Body of pancreas (tissue), 4 donors: Measurements from ENCODE around the gene MED17. TPM values are rescaled to one million over a fixed set of nuclear protein-coding genes. Genes with fewer than 3 reads are reported as not detected.

Experiments used
- ATAC-seq: fragments of 150-250 bp; one replicate; pipeline ENCODE4 v1.9.1; 2016
- DNase-seq, 4 donors: peaks; one replicate each; pipeline ENCODE4 v3.0.0-alpha.2; 2019
- H3K27ac ChIP-seq, 4 donors: fragments of 200-600 bp; sonication (generic); 1 replicate in 3 of 4; 2 replicates in 1 of 4; pipeline versions ENCODE4 v1.5.1 to v1.6.1; 2016 to 2019; ENCODE audit warnings: mild to moderate bottlenecking in 1 of 4, mixed read lengths in 1 of 4, moderate library complexity in 1 of 4
- H3K27me3 ChIP-seq, 2 donors: fragments of 200-600 bp; sonication (generic); one replicate each; pipeline ENCODE4 v1.6.0; 2016; ENCODE audit warnings: mild to moderate bottlenecking in 1 of 2
- H3K36me3 ChIP-seq, 2 donors: fragments of 200-600 bp; sonication (generic); replicated peaks in 1 of 2; 2 replicates each; pipeline ENCODE4 v1.5.1; 2016; ENCODE audit warnings: low read depth in 2 of 2; ENCODE audit not compliant: insufficient read depth in 1 of 2
- H3K4me1 ChIP-seq: fragments of 200-600 bp; sonication (generic); one replicate; pipeline ENCODE4 v1.6.0; 2016
- H3K4me3 ChIP-seq, 2 donors: fragments of 200-600 bp; sonication (generic); 1 replicate in 1 of 2; 2 replicates in 1 of 2; pipeline ENCODE4 v1.5.1; 2016 to 2019
- H3K9me3 ChIP-seq, 3 donors: fragments of 200-600 bp; sonication (generic); 1 replicate in 2 of 3; 2 replicates in 1 of 3; pipeline ENCODE4 v1.5.1; 2016
- POLR2A ChIP-seq, 3 donors: fragments of 450-650 bp; IDR thresholded peaks; one replicate each; pipeline ENCODE4 v1.6.1; 2016; ENCODE audit warnings: antibody characterized with exemption in 3 of 3, mild to moderate bottlenecking in 2 of 3
- WGBS, 2 donors: methylation state at CpG; one replicate each; pipeline ENCODE4 v1.1.5; 2017; 5-methylcytosine and 5-hydroxymethylcytosine counted together
- intact Hi-C: fragments of 100-400 bp; cut with DNase I; formaldehyde crosslinking; loops from one replicate; pipeline ENCODE4 v1.15.1; 2023
- total RNA-seq, 2 donors: library from RNA; depleted of rRNA; stranded (reverse); fragments of >200 nt; gene quantifications; one replicate each; pipeline ENCODE4 v1.1.0, GENCODE V29; 2016
- TF ChIP-seq, protein P1 (sequence below), 7 experiments: fragments of 450-650 bp in 4 of 7; fragments of 200-600 bp in 3 of 7; sonication (generic) in 3 of 7; IDR thresholded peaks; one replicate each; pipeline ENCODE4 v1.5.1; 2016 to 2019; ENCODE audit warnings: antibody characterized with exemption in 7 of 7

MED17 gene
- total RNA-seq, 2 donors from 2014 or later: 18.9 to 22.4 TPM

DNA sequence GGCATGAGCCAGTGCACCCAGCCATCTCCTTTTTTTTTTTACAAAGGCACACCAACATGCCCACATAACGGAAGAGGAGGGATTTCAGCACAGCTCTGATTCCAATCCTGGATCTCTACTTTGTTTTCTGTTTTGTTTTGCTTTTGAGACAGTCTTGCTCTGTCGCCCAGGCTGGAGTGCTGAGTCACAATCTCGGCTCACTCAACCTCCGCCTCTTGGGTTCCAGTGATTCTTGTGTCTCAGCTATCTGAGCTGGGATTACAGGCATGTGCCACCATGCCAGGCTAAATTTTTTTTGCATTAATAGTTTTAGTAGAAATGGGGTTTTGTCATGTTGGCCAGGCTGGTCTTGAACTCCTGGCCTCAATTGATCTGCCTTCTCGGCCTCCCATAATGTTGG lies 38.3 kb downstream of the MED17 start:
- H3K27ac ChIP-seq: no peak overlapping the region
- H3K27me3 ChIP-seq: no peaks in the 10 kb centered on the region
- intact Hi-C loops: no loop called here
- peaks cover 4% of the 10 kb centered on the region for H3K4me1 ChIP-seq
- H3K36me3 ChIP-seq: no peaks in the 10 kb centered on the region
- no peaks in the 10 kb centered on the region for H3K9me3 ChIP-seq
- H3K4me3 ChIP-seq: no peak overlapping the region
- TF ChIP-seq POLR2A (IDR thresholded peaks at IDR 0.05): no peak
- TF ChIP-seq, protein P1, sequence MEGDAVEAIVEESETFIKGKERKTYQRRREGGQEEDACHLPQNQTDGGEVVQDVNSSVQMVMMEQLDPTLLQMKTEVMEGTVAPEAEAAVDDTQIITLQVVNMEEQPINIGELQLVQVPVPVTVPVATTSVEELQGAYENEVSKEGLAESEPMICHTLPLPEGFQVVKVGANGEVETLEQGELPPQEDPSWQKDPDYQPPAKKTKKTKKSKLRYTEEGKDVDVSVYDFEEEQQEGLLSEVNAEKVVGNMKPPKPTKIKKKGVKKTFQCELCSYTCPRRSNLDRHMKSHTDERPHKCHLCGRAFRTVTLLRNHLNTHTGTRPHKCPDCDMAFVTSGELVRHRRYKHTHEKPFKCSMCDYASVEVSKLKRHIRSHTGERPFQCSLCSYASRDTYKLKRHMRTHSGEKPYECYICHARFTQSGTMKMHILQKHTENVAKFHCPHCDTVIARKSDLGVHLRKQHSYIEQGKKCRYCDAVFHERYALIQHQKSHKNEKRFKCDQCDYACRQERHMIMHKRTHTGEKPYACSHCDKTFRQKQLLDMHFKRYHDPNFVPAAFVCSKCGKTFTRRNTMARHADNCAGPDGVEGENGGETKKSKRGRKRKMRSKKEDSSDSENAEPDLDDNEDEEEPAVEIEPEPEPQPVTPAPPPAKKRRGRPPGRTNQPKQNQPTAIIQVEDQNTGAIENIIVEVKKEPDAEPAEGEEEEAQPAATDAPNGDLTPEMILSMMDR (IDR thresholded peaks at IDR 0.05): no peak
- DNase-seq (no peak), ATAC-seq (no peak)
- WGBS, 2 donors: 84 to 97% methylated on average over 5 of the region's 5 CpGs

DNA sequence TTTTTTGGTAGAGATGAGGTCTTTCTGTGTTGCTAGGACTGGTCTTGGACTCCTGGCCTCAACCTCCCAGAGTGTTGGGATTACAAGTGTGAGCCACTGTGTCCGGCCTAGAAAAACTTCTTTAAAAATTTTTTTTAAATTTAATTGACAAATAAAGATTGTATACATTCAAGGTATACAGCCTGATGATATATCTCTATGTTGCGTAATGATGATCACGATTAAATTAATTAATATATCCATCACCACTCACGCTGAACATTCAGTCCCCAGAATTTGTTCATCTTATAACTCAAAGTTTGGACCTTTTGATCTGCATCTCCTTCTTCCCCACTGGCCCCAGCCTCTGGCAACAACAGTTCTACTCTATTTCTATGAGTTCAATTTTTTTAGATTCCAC lies 39.1 kb downstream of the MED17 start:
- H3K27ac ChIP-seq: no peak overlapping the region
- no peaks in the 10 kb centered on the region for H3K9me3 ChIP-seq
- no peak overlapping the region for H3K4me3 ChIP-seq
- H3K27me3 ChIP-seq: no peaks in the 10 kb centered on the region
- TF ChIP-seq, protein P1 (IDR thresholded peaks at IDR 0.05): no peak
- TF ChIP-seq POLR2A (IDR thresholded peaks at IDR 0.05): no peak
- intact Hi-C loops: no loop called here
- H3K4me1 ChIP-seq: peaks cover 9% of the 10 kb centered on the region
- 91 to 94% methylated on average over 4 of the region's 4 CpGs for WGBS, 2 donors
- DNase-seq (no peak), ATAC-seq (no peak)
- no peaks in the 10 kb centered on the region for H3K36me3 ChIP-seq

DNA sequence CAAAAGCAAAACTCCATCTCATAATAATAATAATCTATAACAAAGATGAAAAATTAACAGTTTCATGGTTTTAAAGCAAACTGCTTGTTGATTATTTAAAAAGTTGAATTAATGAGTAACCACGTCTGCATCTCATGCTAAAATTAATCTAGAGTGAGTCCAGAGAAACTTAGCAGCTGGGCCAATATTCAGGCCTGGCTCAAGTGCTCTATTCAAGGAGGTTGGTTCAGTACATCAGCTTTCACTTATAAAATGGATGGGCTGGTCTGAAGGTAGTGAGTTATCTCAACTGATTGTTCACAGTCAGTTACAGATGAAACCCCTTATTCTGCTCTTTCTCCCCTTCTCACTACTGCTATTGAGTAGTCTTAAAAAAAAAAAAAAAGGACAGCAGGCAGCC lies 43.3 kb downstream of the MED17 start:
- H3K4me1 ChIP-seq: peaks cover 15% of the 10 kb centered on the region
- H3K27ac ChIP-seq: no peak overlapping the region
- H3K27me3 ChIP-seq: no peaks in the 10 kb centered on the region
- 13 to 24% methylated on average over 1 of the region's 1 CpG for WGBS, 2 donors
- H3K36me3 ChIP-seq: no peaks in the 10 kb centered on the region
- no peak overlapping the region for H3K4me3 ChIP-seq
- no peak for TF ChIP-seq POLR2A (IDR thresholded peaks at IDR 0.05)
- TF ChIP-seq, protein P1 (IDR thresholded peaks at IDR 0.05): no peak
- ATAC-seq (peak; percentile 58), DNase-seq (peak; percentile 25 to 49 (median 38))
- intact Hi-C loops: no loop called here
- no peaks in the 10 kb centered on the region for H3K9me3 ChIP-seq

DNA sequence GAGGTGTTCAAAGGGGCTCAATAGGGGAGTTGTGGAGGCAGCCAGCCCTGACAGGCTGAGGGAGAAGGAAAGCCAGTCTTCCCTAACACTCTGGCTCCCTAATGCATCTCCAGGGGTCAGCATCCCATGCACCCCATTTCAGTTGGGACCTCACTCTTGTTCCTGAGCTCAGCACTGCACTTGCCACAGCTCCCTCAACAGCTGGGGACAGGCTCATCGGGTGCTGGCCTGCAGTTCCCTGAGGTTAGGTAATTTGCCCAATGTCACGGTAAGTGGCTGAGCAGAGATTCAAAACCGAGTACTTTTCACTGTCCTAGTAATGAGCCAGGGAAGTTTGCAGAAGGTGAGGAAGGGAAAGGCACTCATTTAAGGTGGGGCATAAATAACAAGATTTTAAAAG lies 45.5 kb downstream of the MED17 start:
- 68 to 81% methylated on average over 3 of the region's 3 CpGs for WGBS, 2 donors
- TF ChIP-seq, protein P1 (IDR thresholded peaks at IDR 0.05): no peak
- no peak for TF ChIP-seq POLR2A (IDR thresholded peaks at IDR 0.05)
- ATAC-seq (no peak), DNase-seq (no peak)
- peaks cover 15% of the 10 kb centered on the region for H3K4me1 ChIP-seq
- H3K27me3 ChIP-seq: no peaks in the 10 kb centered on the region
- no peaks in the 10 kb centered on the region for H3K9me3 ChIP-seq
- H3K4me3 ChIP-seq: no peak overlapping the region
- no peaks in the 10 kb centered on the region for H3K36me3 ChIP-seq
- intact Hi-C loops: no loop called here
- no peak overlapping the region for H3K27ac ChIP-seq

DNA sequence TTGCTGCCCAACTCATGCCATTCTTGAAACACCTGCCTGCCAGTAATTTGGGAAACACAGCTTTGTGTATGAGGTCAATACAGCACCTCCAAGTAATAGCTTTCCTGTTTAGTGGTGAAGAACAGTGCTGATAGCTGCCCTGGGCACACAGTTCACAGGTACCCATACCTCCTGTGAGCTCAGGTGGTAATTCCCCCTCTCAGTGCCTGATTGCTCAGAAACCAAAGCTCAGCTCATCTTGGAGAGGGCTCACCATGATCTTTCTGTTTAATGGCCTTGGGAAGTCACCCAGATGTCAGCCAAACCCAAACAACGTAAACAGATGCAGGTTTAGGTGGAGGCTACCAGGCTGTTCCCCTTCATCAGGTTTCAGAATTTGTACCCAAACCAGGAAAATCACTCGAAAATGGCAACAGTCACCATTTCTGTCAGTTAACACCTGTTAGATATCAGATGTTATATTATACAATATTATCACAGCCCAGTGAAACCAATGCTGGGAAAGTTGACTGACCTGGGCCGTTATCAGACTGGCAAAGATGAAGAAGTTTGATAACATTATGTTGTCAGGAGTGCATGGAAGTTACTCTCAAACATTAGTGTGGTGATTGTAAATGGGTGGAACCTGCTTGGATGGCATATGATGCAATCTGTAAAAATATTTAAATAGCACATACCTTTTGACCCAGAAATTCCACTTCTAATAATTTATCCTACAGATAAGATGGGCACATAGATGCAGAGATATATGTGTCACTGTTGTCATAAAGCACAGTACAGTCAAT lies 47.5 kb downstream of the MED17 start:
- peaks cover 15% of the 10 kb centered on the region for H3K4me1 ChIP-seq
- no peak for DNase-seq
- TF ChIP-seq POLR2A (IDR thresholded peaks at IDR 0.05): no peak
- TF ChIP-seq, protein P1 (IDR thresholded peaks at IDR 0.05): no peak
- WGBS, 2 donors: 29% methylated on average over 3 of the region's 3 CpGs
- H3K4me3 ChIP-seq: no peak overlapping the region
- H3K36me3 ChIP-seq: no peaks in the 10 kb centered on the region
- no peaks in the 10 kb centered on the region for H3K9me3 ChIP-seq
- intact Hi-C loops: no loop called here
- no peaks in the 10 kb centered on the region for H3K27me3 ChIP-seq
- peak; percentile 24 for ATAC-seq
- H3K27ac ChIP-seq: peak overlapping the region in 1 of 4 donors; percentile 36
